Measurements from ENCODE around the gene NRN1L.

DNA sequence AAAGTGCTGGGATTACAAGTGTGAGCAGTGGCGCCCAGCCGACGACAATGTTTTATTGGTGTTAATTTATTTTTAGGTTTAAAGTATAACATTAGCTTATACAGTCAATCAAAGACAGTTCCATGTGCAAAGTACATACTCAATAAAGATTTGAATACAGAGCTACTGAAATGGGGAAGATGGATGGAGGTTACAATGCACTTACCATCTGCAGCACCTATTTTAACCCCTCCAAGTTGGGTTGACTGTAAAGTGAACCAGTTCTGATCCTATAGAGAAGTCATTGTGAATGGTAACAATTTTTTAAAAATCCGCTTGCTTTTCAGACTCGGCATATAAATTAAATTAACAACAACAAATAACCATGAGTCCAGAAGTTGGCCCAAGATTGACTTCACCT, 7.7 kb downstream of the NRN1L start:
- TF ChIP-seq, protein P1, sequence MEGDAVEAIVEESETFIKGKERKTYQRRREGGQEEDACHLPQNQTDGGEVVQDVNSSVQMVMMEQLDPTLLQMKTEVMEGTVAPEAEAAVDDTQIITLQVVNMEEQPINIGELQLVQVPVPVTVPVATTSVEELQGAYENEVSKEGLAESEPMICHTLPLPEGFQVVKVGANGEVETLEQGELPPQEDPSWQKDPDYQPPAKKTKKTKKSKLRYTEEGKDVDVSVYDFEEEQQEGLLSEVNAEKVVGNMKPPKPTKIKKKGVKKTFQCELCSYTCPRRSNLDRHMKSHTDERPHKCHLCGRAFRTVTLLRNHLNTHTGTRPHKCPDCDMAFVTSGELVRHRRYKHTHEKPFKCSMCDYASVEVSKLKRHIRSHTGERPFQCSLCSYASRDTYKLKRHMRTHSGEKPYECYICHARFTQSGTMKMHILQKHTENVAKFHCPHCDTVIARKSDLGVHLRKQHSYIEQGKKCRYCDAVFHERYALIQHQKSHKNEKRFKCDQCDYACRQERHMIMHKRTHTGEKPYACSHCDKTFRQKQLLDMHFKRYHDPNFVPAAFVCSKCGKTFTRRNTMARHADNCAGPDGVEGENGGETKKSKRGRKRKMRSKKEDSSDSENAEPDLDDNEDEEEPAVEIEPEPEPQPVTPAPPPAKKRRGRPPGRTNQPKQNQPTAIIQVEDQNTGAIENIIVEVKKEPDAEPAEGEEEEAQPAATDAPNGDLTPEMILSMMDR (IDR thresholded peaks at IDR 0.05), result no peak
- TF ChIP-seq POLR2A (IDR thresholded peaks at IDR 0.05), result no peak

Measured in esophagus squamous epithelium (tissue), 4 donors.